Mesothelial cell of epicardium (in vitro differentiated cells): ENCODE data around the gene MED12L. TPM values are rescaled to one million over a fixed set of nuclear protein-coding genes. Genes with fewer than 3 reads are reported as not detected.

Experiments used
- DNase-seq, 2 experiments: peaks; one replicate each; pipeline ENCODE4 v3.0.0; 2021; ENCODE audit warnings: low spot score in 2 of 2; ENCODE audit not compliant: unreplicated experiment in 2 of 2
- H3K27ac Mint-ChIP-seq: 2 replicates; pipeline ENCODE4 v1.8.0; 2021; ENCODE audit warnings: mixed read lengths
- H3K27me3 Mint-ChIP-seq: 2 replicates; pipeline ENCODE4 v1.8.0; 2021; ENCODE audit warnings: low read depth, mixed read lengths
- H3K36me3 Mint-ChIP-seq: 2 replicates; pipeline ENCODE4 v1.8.0; 2021; ENCODE audit warnings: mixed read lengths
- H3K4me1 Mint-ChIP-seq: 2 replicates; pipeline ENCODE4 v1.8.0; 2021; ENCODE audit warnings: mixed read lengths
- H3K4me3 Mint-ChIP-seq: 2 replicates; pipeline ENCODE4 v1.8.0; 2021; ENCODE audit warnings: mild to moderate bottlenecking, moderate library complexity, mixed read lengths
- H3K9me3 Mint-ChIP-seq: 2 replicates; pipeline ENCODE4 v1.8.0; 2021; ENCODE audit warnings: mixed read lengths
- CTCF ChIP-seq: fragments of 200-600 bp; sonication (generic); IDR thresholded peaks from one replicate; pipeline ENCODE4 v1.5.0; 2021; ENCODE audit warnings: antibody characterized with exemption; ENCODE audit not compliant: unreplicated experiment
- total RNA-seq: library from RNA; stranded (reverse); gene quantifications from 3 replicates; pipeline ENCODE4 v1.2.1, GENCODE V29; 2021

MED12L gene
- total RNA-seq, 1 donor from 2014 or later, result 13.8 TPM

- no peaks in the 10 kb centered on the region for H3K9me3 Mint-ChIP-seq
- no peak for TF ChIP-seq CTCF
- no peak overlapping the region for H3K4me3 Mint-ChIP-seq
- peaks cover 35% of the 10 kb centered on the region for H3K4me1 Mint-ChIP-seq
- no peaks in the 10 kb centered on the region for H3K36me3 Mint-ChIP-seq
- peak overlapping the region; percentile 98 for H3K27ac Mint-ChIP-seq
- peak; percentile 40 to 64 for DNase-seq
- H3K27me3 Mint-ChIP-seq, result no peaks in the 10 kb centered on the region
Measured at GRCh38 chr3:151305060-151305774, 219.8 kb downstream of the MED12L start.

DNA sequence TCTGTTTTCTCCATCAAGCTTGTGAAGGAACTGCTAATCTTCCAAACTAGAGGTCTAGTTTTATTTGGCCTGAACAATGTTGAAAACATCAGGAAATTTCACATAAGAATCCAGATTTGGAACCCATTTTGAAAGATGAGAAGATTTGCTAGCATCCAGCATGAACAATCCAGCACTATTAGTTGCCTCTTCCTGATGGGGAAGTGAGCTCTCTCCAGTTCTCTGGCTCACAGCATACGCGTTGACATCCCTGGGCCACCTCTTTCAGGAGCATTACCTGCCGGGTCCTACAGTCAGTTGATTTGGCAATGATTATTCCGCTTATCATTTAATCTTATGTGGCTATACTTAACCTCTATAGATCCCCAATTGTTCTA is 220.3 kb downstream of the MED12L start:
- TF ChIP-seq CTCF, result no peak
- H3K36me3 Mint-ChIP-seq, result no peaks in the 10 kb centered on the region
- H3K27me3 Mint-ChIP-seq, result no peaks in the 10 kb centered on the region
- H3K4me3 Mint-ChIP-seq, result no peak overlapping the region
- peak overlapping the region; percentile 98 for H3K27ac Mint-ChIP-seq
- DNase-seq, result no peak
- H3K4me1 Mint-ChIP-seq, result peaks cover 35% of the 10 kb centered on the region
- no peaks in the 10 kb centered on the region for H3K9me3 Mint-ChIP-seq

GRCh38 chr3:151306168-151306810 is 220.8 kb downstream of the MED12L start:
- Mint-ChIP-seq H3K4me1 (peaks cover 35% of the 10 kb centered on the region), H3K27ac (peak overlapping the region; percentile 98), H3K27me3 (no peaks in the 10 kb centered on the region), H3K9me3 (no peaks in the 10 kb centered on the region), H3K4me3 (no peak overlapping the region), H3K36me3 (no peaks in the 10 kb centered on the region)
- DNase-seq, result no peak
- no peak for TF ChIP-seq CTCF

- peaks cover 35% of the 10 kb centered on the region for H3K4me1 Mint-ChIP-seq
- no peak overlapping the region for H3K4me3 Mint-ChIP-seq
- H3K27me3 Mint-ChIP-seq, result no peaks in the 10 kb centered on the region
- H3K27ac Mint-ChIP-seq, result peak overlapping the region; percentile 75
- no peak for DNase-seq
- H3K36me3 Mint-ChIP-seq, result no peaks in the 10 kb centered on the region
- H3K9me3 Mint-ChIP-seq, result no peaks in the 10 kb centered on the region
- TF ChIP-seq CTCF, result no peak
Measured at GRCh38 chr3:151307131-151307530, 221.7 kb downstream of the MED12L start.

GRCh38 chr3:151307583-151308488 is 222.4 kb downstream of the MED12L start:
- H3K9me3 Mint-ChIP-seq, result no peaks in the 10 kb centered on the region
- H3K27ac Mint-ChIP-seq, result no peak overlapping the region
- no peak overlapping the region for H3K4me3 Mint-ChIP-seq
- peaks cover 35% of the 10 kb centered on the region for H3K4me1 Mint-ChIP-seq
- no peaks in the 10 kb centered on the region for H3K36me3 Mint-ChIP-seq
- TF ChIP-seq CTCF, result no peak
- H3K27me3 Mint-ChIP-seq, result no peaks in the 10 kb centered on the region
- no peak for DNase-seq
